Embryonic facial prominence (tissue), 1 donor: Measurements from ENCODE around the gene NRDE2.

Experiments used
- DNase-seq: peaks from one replicate; pipeline ENCODE4 v3.0.0-alpha.2; 2016; ENCODE audit errors: extremely low spot score

Gene NRDE2

GRCh38 chr14:90299408-90299807 is 32.3 kb downstream of the NRDE2 start:
- DNase-seq = no peak

- DNase-seq = no peak
Observed at GRCh38 chr14:90297876-90298629, 33.7 kb downstream of the NRDE2 start.

- no peak for DNase-seq
Observed at GRCh38 chr14:90296641-90297040, 35.1 kb downstream of the NRDE2 start.

GRCh38 chr14:90295870-90296516 is 35.7 kb downstream of the NRDE2 start:
- DNase-seq = no peak

GRCh38 chr14:90294872-90295271 is 36.9 kb downstream of the NRDE2 start:
- DNase-seq = no peak

- DNase-seq = no peak
Observed at GRCh38 chr14:90293766-90294730, 37.7 kb downstream of the NRDE2 start.

GRCh38 chr14:90291699-90292098 is 40.0 kb downstream of the NRDE2 start:
- DNase-seq = no peak

GRCh38 chr14:90290337-90291011 is 41.3 kb downstream of the NRDE2 start:
- DNase-seq = no peak

GRCh38 chr14:90288651-90289355 is 42.9 kb downstream of the NRDE2 start:
- DNase-seq = no peak

GRCh38 chr14:90287791-90288190 is 44.0 kb downstream of the NRDE2 start:
- DNase-seq = no peak

GRCh38 chr14:90281756-90282155 is 50.0 kb downstream of the NRDE2 start:
- no peak for DNase-seq

GRCh38 chr14:90281261-90281660 is 50.5 kb downstream of the NRDE2 start:
- no peak for DNase-seq

- DNase-seq = no peak
Observed at GRCh38 chr14:90280096-90280495, 51.6 kb downstream of the NRDE2 start.

GRCh38 chr14:90278199-90279175 is 53.3 kb downstream of the NRDE2 start:
- no peak for DNase-seq

- no peak for DNase-seq
Observed at GRCh38 chr14:90277581-90278198, 54.1 kb downstream of the NRDE2 start.

GRCh38 chr14:90276646-90277367 is 54.9 kb downstream of the NRDE2 start:
- no peak for DNase-seq

GRCh38 chr14:90275820-90276219 is 55.9 kb downstream of the NRDE2 start:
- no peak for DNase-seq

GRCh38 chr14:90275458-90275814 is 56.3 kb downstream of the NRDE2 start:
- no peak for DNase-seq
